Right cardiac atrium (tissue), 5 donors: Measurements from ENCODE around the gene TSSK6. TPM values are rescaled to one million over a fixed set of nuclear protein-coding genes. Genes with fewer than 3 reads are reported as not detected.

ENCODE experiments used
- ATAC-seq, 2 donors: fragments of 200-7000 bp; cut with Tn5 transposase; one replicate each; pipeline versions ENCODE4 v1.8.0 to v1.9.1; 2020; ENCODE audit warnings: moderate library complexity in 2 of 2, mild to moderate bottlenecking in 1 of 2
- DNase-seq, 3 donors: peaks; one replicate each; pipeline ENCODE4 v3.0.0-alpha.2; 2020
- H3K27ac ChIP-seq: one replicate; pipeline ENCODE4 v1.5.1; 2013; ENCODE audit warnings: mild to moderate bottlenecking, low read length, control low read depth, moderate library complexity
- H3K27me3 ChIP-seq: one replicate; pipeline ENCODE4 v1.6.1; 2013; ENCODE audit not compliant: control insufficient read depth, insufficient read depth
- H3K4me1 ChIP-seq: one replicate; pipeline ENCODE4 v1.6.1; 2013; ENCODE audit warnings: low read length; ENCODE audit not compliant: control insufficient read depth, insufficient read depth
- H3K4me3 ChIP-seq: one replicate; pipeline ENCODE4 v1.5.1; 2013; ENCODE audit warnings: low read length, control low read depth
- H3K9me3 ChIP-seq: one replicate; pipeline ENCODE4 v1.6.1; 2013; ENCODE audit warnings: low read length; ENCODE audit not compliant: control insufficient read depth
- WGBS: extraction: QIAGEN DNeasy Blood & Tissue Kit; methylation state at CpG from one replicate; pipeline ENCODE4 v1.1.7; 2013; 5-methylcytosine and 5-hydroxymethylcytosine counted together
- intact Hi-C, 4 donors: fragments of 100-400 bp; cut with DNase I; formaldehyde crosslinking; loops; one replicate each; pipeline versions ENCODE4 v1.11.0 to v1.14.0; 2022 to 2023
- polyA plus RNA-seq: library from polyadenylated mRNA; stranded (reverse); fragments of 200-250 nt; gene quantifications from one replicate; pipeline ENCODE4 v1.2.3, GENCODE V29; 2013
- total RNA-seq, 4 donors: library from RNA; stranded (reverse); fragmentation: NEBNext Ultra II Directional; extraction: Animal tissue kit (Norgen Biotek cat#: 25700); gene quantifications; one replicate each; pipeline ENCODE4 v1.2.1, GENCODE V29; 2021
- donor health status: healthy with polysubstance abuse.
- donor health status: DM: no; HTN: yes; CAD: no.
- donor health status: DM: no; HTN: no; CAD: no.
- donor health status: DM: no; HTN: yes; CAD: no; lungs with severe emphysema.
- donor health status: DM: yes; HTN: yes; CAD: no.

The TSSK6 gene
- total and polyA plus RNA-seq, 5 donors: 0.28 to 0.97 (median 0.77) TPM

- peak in 1 of 3 donors; percentile 31 for DNase-seq
- ATAC-seq: no peak
- intact Hi-C loops: loop anchor here in 1 of 4 donors (5.0 kb wide), 1 partner anchor 85 kb away; no protein-coding TSS in a partner anchor
- Histone ChIP-seq H3K27ac (no peak overlapping the region), H3K27me3 (no peaks in the 10 kb centered on the region), H3K9me3 (no peaks in the 10 kb centered on the region), H3K4me3 (no peak overlapping the region), H3K4me1 (no peaks in the 10 kb centered on the region)
- WGBS: 66% methylated on average over 14 of the region's 14 CpGs
Measured at GRCh38 chr19:19551853-19552192, 36.5 kb upstream of the TSSK6 start.

DNA sequence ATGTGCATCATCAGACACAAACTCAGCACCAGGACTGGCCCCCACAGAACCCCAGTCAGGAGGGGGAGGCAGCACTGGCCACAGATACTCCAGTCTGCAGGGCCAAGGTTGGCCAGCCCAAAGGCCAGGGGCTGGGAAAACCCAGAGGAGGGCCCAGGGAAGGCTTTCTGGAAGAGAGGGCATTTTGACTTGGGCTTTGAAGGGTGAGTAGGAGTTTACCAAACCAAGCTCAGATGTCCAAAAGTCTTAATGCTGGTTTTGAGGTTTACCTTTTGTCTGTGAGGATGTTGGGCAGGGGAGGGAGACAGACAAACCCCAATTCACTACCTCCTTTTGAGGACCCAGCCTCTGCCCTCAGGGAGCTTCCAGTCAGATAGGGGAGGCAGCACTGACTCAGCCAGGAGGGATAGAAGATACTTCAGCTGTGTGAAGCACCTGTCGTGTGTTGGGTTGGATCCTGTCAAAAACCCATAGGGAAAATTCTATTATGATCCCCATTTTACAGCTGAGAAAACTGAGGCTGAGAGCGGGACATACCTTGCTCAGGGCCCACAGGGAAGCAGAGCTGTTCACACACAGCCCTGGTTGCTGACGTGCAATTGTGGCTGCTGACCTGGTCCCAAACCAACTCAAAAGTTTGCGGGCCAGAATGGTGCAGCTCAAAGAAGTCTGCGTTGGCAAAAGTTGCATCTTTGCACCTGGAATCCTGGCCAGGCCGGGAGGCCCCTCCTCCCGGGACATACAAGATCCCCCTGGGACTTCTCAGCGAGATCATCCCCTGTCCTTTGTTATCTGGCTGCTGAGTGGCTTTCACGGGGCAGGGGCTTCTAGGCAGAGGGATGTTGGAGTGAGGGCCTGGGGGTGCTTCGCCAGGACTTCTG is 35.9 kb upstream of the TSSK6 start:
- 72% methylated on average over 10 of the region's 10 CpGs for WGBS
- Histone ChIP-seq H3K4me3 (no peak overlapping the region), H3K9me3 (no peaks in the 10 kb centered on the region), H3K4me1 (no peaks in the 10 kb centered on the region), H3K27me3 (no peaks in the 10 kb centered on the region), H3K27ac (no peak overlapping the region)
- ATAC-seq (no peak), DNase-seq (no peak)
- intact Hi-C loops: loop anchor here in 1 of 4 donors (5.0 kb wide), 1 partner anchor 86 kb away; no protein-coding TSS in a partner anchor

DNA sequence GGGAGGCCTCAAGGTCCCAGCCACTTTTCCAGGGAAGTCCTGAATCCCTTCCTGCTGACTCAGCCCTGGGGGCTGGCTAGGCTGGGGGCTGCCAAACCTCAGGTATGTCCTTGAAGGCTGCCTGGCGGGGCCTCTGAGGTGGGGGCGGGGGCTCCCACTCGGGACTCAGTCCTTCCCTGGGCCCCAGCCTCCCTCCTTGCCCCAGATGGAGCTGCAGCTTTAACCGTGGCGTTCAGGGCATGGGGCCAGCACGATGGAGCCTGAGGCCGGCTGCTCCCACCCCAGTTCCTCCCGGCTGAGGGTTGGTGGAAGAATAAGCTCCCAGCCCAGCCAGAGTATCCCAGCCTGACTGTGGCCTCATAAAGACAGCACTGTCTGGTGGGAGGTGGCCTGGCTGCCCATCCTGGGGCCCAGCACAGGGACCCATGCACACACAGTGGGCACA is 35.2 kb upstream of the TSSK6 start:
- H3K4me3 ChIP-seq: no peak overlapping the region
- H3K9me3 ChIP-seq: no peaks in the 10 kb centered on the region
- intact Hi-C loops: loop anchor here in 1 of 4 donors (5.0 kb wide), 1 partner anchor 87 kb away; no protein-coding TSS in a partner anchor
- H3K27ac ChIP-seq: no peak overlapping the region
- ATAC-seq (no peak), DNase-seq (peak in 1 of 3 donors; percentile 34)
- H3K27me3 ChIP-seq: no peaks in the 10 kb centered on the region
- no peaks in the 10 kb centered on the region for H3K4me1 ChIP-seq
- 42% methylated on average over 8 of the region's 8 CpGs for WGBS

GRCh38 chr19:19549804-19550464 is 34.6 kb upstream of the TSSK6 start:
- DNase-seq: peak in 1 of 3 donors; percentile 34
- Histone ChIP-seq H3K27me3 (no peaks in the 10 kb centered on the region), H3K4me3 (no peak overlapping the region), H3K9me3 (no peaks in the 10 kb centered on the region), H3K27ac (no peak overlapping the region), H3K4me1 (no peaks in the 10 kb centered on the region)
- intact Hi-C loops: loop anchor here in 1 of 4 donors (5.0 kb wide), 1 partner anchor 87 kb away; no protein-coding TSS in a partner anchor
- 59% methylated on average over 23 of the region's 23 CpGs for WGBS
- no peak for ATAC-seq

- no peaks in the 10 kb centered on the region for H3K9me3 ChIP-seq
- DNase-seq (peak in 1 of 3 donors; percentile 31), ATAC-seq (no peak)
- H3K4me1 ChIP-seq: no peaks in the 10 kb centered on the region
- H3K27ac ChIP-seq: no peak overlapping the region
- intact Hi-C loops: no loop called here
- H3K4me3 ChIP-seq: no peak overlapping the region
- no peaks in the 10 kb centered on the region for H3K27me3 ChIP-seq
- WGBS: 67% methylated on average over 13 of the region's 13 CpGs
Measured at GRCh38 chr19:19548915-19549759, 33.8 kb upstream of the TSSK6 start.

DNA sequence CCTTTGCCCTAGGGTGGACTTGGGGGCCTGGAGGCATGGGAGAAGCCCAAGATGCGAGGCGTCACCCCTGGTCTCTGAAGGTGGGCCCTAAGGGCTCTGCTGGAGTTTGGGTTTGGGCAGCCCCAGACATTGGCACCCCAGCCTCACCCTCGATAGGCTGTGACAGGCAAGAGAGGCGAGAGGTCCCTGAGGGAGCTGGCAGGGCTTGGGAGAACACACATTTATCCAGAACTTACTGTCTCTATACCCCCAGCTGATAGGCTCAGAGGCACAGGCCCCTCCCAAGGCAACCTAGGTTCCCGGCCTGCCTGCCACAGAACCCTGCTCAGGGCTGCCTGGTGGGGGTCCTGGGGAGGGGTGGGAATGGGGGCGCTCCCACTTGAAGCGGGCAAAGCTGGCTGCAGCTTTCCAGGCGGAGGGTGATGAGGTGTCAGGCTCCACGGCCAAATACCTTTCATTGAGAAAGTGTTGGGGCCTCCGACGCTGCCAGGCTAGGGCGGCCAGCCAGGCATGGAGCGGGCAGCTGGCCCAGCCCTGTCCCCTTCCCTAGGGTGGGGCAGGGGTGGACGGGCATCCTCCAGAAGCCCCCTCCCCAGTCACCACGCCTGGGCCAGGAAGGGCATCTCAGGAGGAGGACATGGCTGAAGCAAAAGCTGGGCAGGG is 32.5 kb upstream of the TSSK6 start:
- ATAC-seq (peak; percentile 57 to 59), DNase-seq (peak in 1 of 3 donors; percentile 44)
- H3K27ac ChIP-seq: no peak overlapping the region
- 44% methylated on average over 15 of the region's 15 CpGs for WGBS
- H3K9me3 ChIP-seq: no peaks in the 10 kb centered on the region
- H3K27me3 ChIP-seq: no peaks in the 10 kb centered on the region
- no peaks in the 10 kb centered on the region for H3K4me1 ChIP-seq
- H3K4me3 ChIP-seq: no peak overlapping the region
- intact Hi-C loops: no loop called here

DNA sequence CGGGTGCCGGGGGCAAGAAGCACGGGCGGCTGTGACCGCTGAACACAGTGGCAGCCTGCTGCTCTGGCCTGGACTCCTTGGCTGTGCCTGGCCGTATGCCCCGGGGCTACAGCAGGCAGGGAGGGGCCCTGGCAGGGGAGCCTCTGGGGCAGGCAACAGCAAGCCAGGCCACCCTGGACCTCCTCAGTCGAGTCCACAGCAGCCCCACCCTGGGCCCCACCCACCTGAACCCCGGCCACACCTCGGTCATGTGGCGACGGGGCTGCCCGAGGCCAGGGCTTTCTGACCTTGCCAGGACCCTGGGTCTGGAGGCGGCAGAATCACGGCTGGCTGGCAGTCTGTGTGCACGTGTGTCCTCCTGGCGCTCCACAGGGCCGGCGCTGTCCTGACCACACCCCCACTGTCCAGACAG is 31.4 kb upstream of the TSSK6 start:
- no peaks in the 10 kb centered on the region for H3K9me3 ChIP-seq
- 49% methylated on average over 19 of the region's 19 CpGs for WGBS
- H3K4me3 ChIP-seq: no peak overlapping the region
- H3K4me1 ChIP-seq: no peaks in the 10 kb centered on the region
- no peaks in the 10 kb centered on the region for H3K27me3 ChIP-seq
- DNase-seq (peak in 1 of 3 donors; percentile 56), ATAC-seq (peak; percentile 9 to 37)
- H3K27ac ChIP-seq: no peak overlapping the region
- intact Hi-C loops: no loop called here

DNA sequence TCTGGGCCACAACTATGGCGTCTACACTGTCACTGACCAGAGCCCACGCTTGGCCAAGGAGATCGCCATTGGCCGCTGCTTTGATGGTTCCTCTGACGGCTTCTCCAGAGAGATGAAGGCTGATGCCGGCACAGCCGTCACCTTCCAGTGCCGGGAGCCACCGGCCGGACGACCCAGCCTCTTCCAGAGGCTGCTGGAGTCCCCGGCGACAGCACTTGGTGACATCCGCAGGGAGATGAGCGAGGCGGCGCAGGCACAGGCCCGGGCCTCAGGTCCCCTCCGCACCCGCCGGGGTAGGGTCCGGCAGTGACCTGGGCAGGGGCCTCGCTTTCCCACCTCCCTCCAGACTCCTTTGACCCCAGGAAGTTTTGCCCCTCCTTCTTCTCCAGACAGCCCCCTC is 30.4 kb upstream of the TSSK6 start:
- H3K4me3 ChIP-seq: no peak overlapping the region
- WGBS: 93% methylated on average over 23 of the region's 23 CpGs
- DNase-seq (no peak), ATAC-seq (no peak)
- H3K27me3 ChIP-seq: no peaks in the 10 kb centered on the region
- no peaks in the 10 kb centered on the region for H3K4me1 ChIP-seq
- H3K9me3 ChIP-seq: no peaks in the 10 kb centered on the region
- H3K27ac ChIP-seq: no peak overlapping the region
- intact Hi-C loops: no loop called here

GRCh38 chr19:19544954-19545591 is 29.7 kb upstream of the TSSK6 start:
- peak in 2 of 3 donors; percentile 43 to 50 for DNase-seq
- intact Hi-C loops: no loop called here
- no peak overlapping the region for H3K4me3 ChIP-seq
- peaks cover 2% of the 10 kb centered on the region for H3K4me1 ChIP-seq
- no peaks in the 10 kb centered on the region for H3K9me3 ChIP-seq
- H3K27me3 ChIP-seq: no peaks in the 10 kb centered on the region
- no peak for ATAC-seq
- 91% methylated on average over 53 of the region's 53 CpGs for WGBS
- H3K27ac ChIP-seq: no peak overlapping the region
